LNCaP clone FGC (cell line): ENCODE data around the gene KLK2.

ENCODE experiments used
- DNase-seq: peaks from one replicate; pipeline ENCODE4 v3.0.0-alpha.2; 2011; ENCODE audit warnings: low read depth
- H3K4me3 ChIP-seq: 2 replicates; pipeline ENCODE4 v1.5.1; 2011; ENCODE audit warnings: mild to moderate bottlenecking, low read depth, low read length, control low read depth
- CTCF ChIP-seq: IDR thresholded peaks from 2 replicates; pipeline ENCODE4 v1.5.1; 2012; ENCODE audit warnings: mild to moderate bottlenecking; ENCODE audit not compliant: control insufficient read depth, insufficient read depth; ENCODE audit errors: extremely low read depth

KLK2 gene

GRCh38 chr19:50859849-50860248 is 13.4 kb upstream of the KLK2 start:
- no peak for TF ChIP-seq CTCF
- no peak for DNase-seq
- H3K4me3 ChIP-seq = no peak overlapping the region

GRCh38 chr19:50861010-50861409 is 12.2 kb upstream of the KLK2 start:
- TF ChIP-seq CTCF = no peak
- no peak overlapping the region for H3K4me3 ChIP-seq
- DNase-seq = no peak

DNA sequence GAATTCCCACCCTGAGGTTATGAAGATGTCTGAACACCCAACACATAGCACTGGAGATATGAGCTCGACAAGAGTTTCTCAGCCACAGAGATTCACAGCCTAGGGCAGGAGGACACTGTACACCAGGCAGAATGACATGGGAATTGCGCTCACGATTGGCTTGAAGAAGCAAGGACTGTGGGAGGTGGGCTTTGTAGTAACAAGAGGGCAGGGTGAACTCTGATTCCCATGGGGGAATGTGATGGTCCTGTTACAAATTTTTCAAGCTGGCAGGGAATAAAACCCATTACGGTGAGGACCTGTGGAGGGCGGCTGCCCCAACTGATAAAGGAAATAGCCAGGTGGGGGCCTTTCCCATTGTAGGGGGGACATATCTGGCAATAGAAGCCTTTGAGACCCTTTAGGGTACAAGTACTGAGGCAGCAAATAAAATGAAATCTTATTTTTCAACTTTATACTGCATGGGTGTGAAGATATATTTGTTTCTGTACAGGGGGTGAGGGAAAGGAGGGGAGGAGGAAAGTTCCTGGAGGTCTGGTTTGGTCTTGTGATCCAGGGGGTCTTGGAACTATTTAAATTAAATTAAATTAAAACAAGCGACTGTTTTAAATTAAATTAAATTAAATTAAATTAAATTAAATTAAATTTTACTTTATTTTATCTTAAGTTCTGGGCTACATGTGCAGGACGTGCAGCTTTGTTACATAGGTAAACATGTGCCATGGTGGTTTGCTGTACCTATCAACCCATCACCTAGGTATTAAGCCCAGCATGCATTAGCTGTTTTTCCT is 11.5 kb upstream of the KLK2 start:
- no peak overlapping the region for H3K4me3 ChIP-seq

DNA sequence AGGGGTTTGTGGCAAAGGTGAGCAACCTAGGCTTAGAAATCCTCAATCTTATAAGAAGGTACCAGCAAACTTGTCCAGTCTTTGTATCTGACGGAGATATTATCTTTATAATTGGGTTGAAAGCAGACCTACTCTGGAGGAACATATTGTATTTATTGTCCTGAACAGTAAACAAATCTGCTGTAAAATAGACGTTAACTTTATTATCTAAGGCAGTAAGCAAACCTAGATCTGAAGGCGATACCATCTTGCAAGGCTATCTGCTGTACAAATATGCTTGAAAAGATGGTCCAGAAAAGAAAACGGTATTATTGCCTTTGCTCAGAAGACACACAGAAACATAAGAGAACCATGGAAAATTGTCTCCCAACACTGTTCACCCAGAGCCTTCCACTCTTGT is 3.8 kb upstream of the KLK2 start:
- no peak overlapping the region for H3K4me3 ChIP-seq
- peak; percentile 95 for DNase-seq
- no peak for TF ChIP-seq CTCF

More for the DNA sequence above, 11.5 kb upstream of the KLK2 start:
- no peak for TF ChIP-seq CTCF
- DNase-seq = no peak

DNA sequence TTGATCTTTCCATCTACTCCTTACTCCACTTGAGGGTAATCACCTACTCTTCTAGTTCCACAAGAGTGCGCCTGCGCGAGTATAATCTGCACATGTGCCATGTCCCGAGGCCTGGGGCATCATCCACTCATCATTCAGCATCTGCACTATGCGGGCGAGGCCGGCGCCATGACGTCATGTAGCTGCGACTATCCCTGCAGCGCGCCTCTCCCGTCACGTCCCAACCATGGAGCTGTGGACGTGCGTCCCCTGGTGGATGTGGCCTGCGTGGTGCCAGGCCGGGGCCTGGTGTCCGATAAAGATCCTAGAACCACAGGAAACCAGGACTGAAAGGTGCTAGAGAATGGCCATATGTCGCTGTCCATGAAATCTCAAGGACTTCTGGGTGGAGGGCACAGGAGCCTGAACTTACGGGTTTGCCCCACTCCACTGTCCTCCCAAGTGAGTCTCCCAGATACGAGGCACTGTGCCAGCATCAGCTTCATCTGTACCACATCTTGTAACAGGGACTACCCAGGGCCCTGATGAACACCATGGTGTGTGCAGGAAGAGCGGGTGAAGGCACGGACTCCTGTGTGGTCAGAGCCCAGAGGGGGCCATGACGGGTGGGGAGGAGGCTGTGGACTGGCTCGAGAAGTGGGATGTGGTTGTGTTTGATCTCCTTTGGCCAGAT is 2.7 kb upstream of the KLK2 start:
- no peak overlapping the region for H3K4me3 ChIP-seq
- no peak for TF ChIP-seq CTCF

DNA sequence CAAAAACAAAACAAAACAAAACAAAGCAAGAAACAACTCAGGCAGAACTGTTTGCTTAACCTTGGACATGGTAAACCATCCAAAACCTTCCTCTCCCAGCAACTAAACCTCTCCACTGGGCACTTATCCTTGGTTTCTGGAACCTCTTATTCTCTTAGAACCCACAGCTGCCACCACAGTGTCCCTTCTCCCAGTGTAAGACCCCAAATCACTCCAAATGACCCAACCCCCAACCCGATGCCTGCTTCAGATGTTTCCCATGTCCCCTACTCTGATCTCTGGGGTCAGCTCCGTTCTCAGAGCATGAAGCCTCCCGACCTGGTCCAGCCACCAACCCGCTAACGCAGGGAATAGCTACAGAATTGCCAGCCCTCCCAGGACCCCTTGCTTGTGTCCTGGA is 972 bp downstream of the KLK2 start:
- H3K4me3 ChIP-seq = peak overlapping the region; percentile 59
- no peak for TF ChIP-seq CTCF
- no peak for DNase-seq

More for the DNA sequence above, 2.7 kb upstream of the KLK2 start:
- DNase-seq = no peak
